Parathyroid adenoma (tissue), 2 donors: ENCODE measurements around the gene KLHL29.

Experiments
- H2AFZ ChIP-seq: fragments of 300-600 bp; sonication (generic); one replicate; pipeline ENCODE4 v1.7.0; 2017; ENCODE audit warnings: antibody characterized with exemption, mild to moderate bottlenecking
- H3K27ac ChIP-seq: fragments of 300-600 bp; sonication (generic); one replicate; pipeline ENCODE4 v1.7.0; 2017
- H3K27me3 ChIP-seq: fragments of 300-600 bp; sonication (generic); one replicate; pipeline ENCODE4 v1.7.0; 2017; ENCODE audit warnings: low read length; ENCODE audit not compliant: control insufficient read depth, insufficient read depth
- H3K36me3 ChIP-seq: fragments of 300-600 bp; sonication (generic); one replicate; pipeline ENCODE4 v1.7.0; 2017; ENCODE audit warnings: low read length; ENCODE audit not compliant: control insufficient read depth, insufficient read depth
- H3K4me1 ChIP-seq: fragments of 300-600 bp; sonication (generic); one replicate; pipeline ENCODE4 v1.7.0; 2017; ENCODE audit warnings: control low read depth
- H3K4me2 ChIP-seq: fragments of 300-600 bp; sonication (generic); one replicate; pipeline ENCODE4 v1.7.0; 2017; ENCODE audit warnings: low read length
- H3K4me3 ChIP-seq: fragments of 300-600 bp; sonication (generic); one replicate; pipeline ENCODE4 v1.7.0; 2017; ENCODE audit warnings: low read depth, low read length
- H3K79me2 ChIP-seq: fragments of 300-600 bp; sonication (generic); one replicate; pipeline ENCODE4 v1.7.0; 2017; ENCODE audit warnings: control low read depth
- H3K9ac ChIP-seq: fragments of 300-600 bp; sonication (generic); one replicate; pipeline ENCODE4 v1.7.0; 2017; ENCODE audit warnings: mild to moderate bottlenecking
- H3K9me3 ChIP-seq: fragments of 300-600 bp; sonication (generic); one replicate; pipeline ENCODE4 v1.7.0; 2017; ENCODE audit warnings: low read length; ENCODE audit not compliant: control insufficient read depth
- TF ChIP-seq, protein P1 (sequence below): fragments of 300-600 bp; sonication (generic); IDR thresholded peaks from one replicate; pipeline ENCODE4 v1.7.0; 2017; ENCODE audit warnings: antibody characterized with exemption, mild to moderate bottlenecking
- donor health status: primary hyperparathyroidism.

KLHL29 gene

DNA sequence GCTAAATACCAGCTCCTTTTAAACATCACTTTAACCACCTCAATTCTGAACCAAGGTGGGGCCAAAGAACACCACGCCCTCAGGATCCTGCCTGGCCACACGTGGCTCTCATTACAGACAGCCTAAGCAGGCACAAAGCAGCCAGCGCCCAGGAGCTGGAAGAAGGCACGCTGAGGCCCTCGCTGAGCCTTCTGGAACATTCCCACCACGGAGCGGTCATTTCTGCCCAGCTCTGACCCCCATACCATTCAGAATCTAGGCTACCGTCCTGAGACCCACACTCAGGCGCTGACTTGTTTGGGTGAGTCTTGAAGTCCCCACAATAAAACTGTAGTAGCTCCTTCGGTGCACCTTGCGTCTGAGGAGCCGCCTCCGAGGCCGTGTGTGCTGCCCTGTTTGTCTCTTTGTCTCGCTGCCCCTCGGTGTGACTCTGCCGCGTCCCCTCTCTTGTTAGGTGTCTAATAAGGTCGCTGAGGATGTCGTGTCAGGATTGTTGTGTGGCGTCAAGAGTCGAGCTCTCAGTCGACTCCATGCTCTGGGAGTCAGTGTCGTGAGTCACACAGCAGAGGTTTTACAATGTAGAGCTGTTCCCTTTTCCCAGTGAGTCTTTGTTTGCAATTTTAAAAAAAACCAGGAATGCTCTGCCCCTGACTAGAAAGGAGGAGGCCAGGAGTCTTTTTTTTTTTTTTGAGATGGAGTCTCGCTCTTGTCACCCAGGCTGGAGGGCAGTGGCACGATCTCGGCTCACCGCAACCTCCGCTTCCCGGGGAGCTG is 242.4 kb downstream of the KLHL29 start:
- Histone ChIP-seq H2AFZ (no peak overlapping the region), H3K36me3 (no peaks in the 10 kb centered on the region), H3K27me3 (no peaks in the 10 kb centered on the region), H3K4me2 (no peak overlapping the region), H3K27ac (no peak overlapping the region), H3K9ac (no peak overlapping the region), H3K79me2 (no peaks in the 10 kb centered on the region), H3K4me3 (no peak overlapping the region), H3K4me1 (no peaks in the 10 kb centered on the region), H3K9me3 (no peaks in the 10 kb centered on the region)
- TF ChIP-seq, protein P1, sequence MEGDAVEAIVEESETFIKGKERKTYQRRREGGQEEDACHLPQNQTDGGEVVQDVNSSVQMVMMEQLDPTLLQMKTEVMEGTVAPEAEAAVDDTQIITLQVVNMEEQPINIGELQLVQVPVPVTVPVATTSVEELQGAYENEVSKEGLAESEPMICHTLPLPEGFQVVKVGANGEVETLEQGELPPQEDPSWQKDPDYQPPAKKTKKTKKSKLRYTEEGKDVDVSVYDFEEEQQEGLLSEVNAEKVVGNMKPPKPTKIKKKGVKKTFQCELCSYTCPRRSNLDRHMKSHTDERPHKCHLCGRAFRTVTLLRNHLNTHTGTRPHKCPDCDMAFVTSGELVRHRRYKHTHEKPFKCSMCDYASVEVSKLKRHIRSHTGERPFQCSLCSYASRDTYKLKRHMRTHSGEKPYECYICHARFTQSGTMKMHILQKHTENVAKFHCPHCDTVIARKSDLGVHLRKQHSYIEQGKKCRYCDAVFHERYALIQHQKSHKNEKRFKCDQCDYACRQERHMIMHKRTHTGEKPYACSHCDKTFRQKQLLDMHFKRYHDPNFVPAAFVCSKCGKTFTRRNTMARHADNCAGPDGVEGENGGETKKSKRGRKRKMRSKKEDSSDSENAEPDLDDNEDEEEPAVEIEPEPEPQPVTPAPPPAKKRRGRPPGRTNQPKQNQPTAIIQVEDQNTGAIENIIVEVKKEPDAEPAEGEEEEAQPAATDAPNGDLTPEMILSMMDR = no peak

DNA sequence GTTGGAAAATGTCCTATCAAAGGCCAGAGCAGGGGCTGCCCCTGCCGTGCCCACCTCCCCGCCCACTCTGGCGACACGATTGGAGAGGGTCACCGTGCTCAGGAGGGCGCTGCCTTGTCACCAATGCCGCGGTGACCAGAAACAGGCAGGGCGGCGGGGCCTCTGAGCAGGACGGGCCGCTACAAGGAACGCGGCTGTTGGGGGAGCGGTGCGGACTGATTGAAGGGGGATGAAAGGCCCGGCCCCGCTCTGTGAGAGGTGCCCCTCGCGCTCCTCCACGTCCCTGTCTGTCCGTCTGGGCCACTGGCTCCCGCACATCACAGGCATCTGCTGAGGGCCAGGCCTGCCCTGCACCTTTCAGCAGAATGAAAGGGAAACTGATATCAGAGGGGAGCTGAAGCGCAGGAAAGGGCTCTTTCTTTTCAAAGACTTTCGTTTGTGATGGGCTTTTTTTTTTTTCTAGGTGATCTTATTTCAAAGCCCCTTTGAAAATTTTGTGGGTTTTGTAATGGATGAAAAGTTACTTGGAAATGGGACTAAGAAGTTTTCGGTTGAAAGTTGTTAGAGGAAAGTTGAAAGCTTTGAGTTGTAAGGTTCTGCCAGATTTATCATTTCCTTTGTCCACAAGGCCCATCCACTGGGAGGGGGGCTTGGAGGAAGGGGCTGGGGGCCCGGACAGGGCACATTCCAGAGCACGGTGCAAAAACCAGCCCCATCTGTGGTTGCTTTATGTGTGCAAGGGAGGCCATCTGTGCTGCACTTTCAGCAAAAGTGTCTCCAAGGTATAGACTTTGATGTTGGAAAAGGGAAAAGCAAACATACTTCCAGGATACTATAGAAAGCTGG is 244.2 kb downstream of the KLHL29 start:
- H2AFZ ChIP-seq = no peak overlapping the region
- no peaks in the 10 kb centered on the region for H3K27me3 ChIP-seq
- TF ChIP-seq, protein P1 = no peak
- no peak overlapping the region for H3K27ac ChIP-seq
- no peaks in the 10 kb centered on the region for H3K79me2 ChIP-seq
- H3K4me3 ChIP-seq = no peak overlapping the region
- H3K4me2 ChIP-seq = no peak overlapping the region
- H3K9ac ChIP-seq = no peak overlapping the region
- H3K9me3 ChIP-seq = no peaks in the 10 kb centered on the region
- H3K36me3 ChIP-seq = no peaks in the 10 kb centered on the region
- no peaks in the 10 kb centered on the region for H3K4me1 ChIP-seq

DNA sequence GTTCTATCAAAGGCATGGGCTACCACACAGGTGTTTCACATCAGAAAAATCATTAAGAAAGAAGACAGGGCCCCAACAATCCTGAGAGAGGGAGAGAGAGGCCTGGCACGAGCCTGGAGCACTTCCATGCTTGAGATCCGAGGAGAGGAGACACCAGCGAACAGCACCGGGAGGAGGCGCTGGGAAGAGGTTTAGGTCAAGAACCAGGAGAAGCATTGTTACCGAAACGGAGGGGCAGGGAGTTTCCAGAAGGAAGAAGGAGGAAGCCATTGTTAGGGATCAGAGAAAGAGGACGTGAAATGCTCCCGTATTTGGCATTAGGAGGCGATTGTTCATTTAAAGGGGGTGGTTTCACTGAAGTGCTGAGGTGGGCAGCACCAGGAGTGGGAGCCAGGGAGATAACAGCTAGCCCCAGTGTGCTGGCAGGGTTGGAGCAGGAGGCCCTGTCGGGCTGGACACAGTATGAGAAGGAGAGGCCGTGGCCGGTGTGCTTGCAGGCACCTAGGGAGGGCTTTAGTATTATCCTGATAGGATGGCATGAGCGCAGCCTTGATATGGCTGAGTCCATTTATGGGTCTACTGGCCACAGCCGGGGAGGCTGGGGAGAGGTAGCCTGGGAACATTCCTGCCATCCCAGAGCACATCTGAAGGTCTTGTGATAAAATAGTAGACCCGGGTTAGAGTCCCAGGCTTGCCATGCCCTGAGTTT is 244.9 kb downstream of the KLHL29 start:
- Histone ChIP-seq H3K36me3 (no peaks in the 10 kb centered on the region), H3K4me2 (no peak overlapping the region), H2AFZ (no peak overlapping the region), H3K4me3 (no peak overlapping the region), H3K27me3 (no peaks in the 10 kb centered on the region), H3K27ac (no peak overlapping the region), H3K9me3 (no peaks in the 10 kb centered on the region), H3K79me2 (no peaks in the 10 kb centered on the region), H3K4me1 (no peaks in the 10 kb centered on the region), H3K9ac (no peak overlapping the region)
- TF ChIP-seq, protein P1 = no peak

DNA sequence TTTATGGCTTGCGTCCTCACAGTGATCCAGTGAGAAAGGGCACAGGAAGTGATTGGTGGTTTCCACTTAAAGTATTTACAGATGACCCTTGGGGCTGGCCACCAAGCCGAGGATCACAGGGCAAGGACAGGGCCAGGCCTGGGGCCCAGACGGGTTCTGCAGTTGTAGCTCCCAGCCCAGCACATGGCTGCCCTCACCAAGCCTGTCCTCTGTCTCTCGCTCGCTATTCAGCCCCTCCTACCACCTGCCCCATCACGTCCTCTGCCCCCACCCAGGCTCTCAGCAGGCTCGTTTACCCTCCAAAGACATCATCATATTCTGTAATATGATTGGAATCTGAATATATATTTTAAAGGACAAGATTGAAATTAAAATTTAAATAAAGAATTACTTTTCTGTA is 246.0 kb downstream of the KLHL29 start:
- no peaks in the 10 kb centered on the region for H3K4me1 ChIP-seq
- H3K4me3 ChIP-seq = no peak overlapping the region
- H3K9me3 ChIP-seq = no peaks in the 10 kb centered on the region
- no peak overlapping the region for H2AFZ ChIP-seq
- no peak overlapping the region for H3K9ac ChIP-seq
- TF ChIP-seq, protein P1 = no peak
- no peak overlapping the region for H3K27ac ChIP-seq
- no peaks in the 10 kb centered on the region for H3K79me2 ChIP-seq
- H3K27me3 ChIP-seq = no peaks in the 10 kb centered on the region
- H3K36me3 ChIP-seq = no peaks in the 10 kb centered on the region
- H3K4me2 ChIP-seq = no peak overlapping the region
